Cardiac muscle cell (in vitro differentiated cells and primary cell): ENCODE measurements around the gene CBR3. TPM values are rescaled to one million over a fixed set of nuclear protein-coding genes. Genes with fewer than 3 reads are reported as not detected.
"Not testable (repeated sequence)": the region's sequence is repeated elsewhere in the genome, so short reads cannot be mapped to it uniquely, and the experiment has no call there.

ENCODE experiments used
- DNase-seq, 2 donors: peaks; one replicate each; pipeline versions ENCODE4 v3.0.0 to v3.0.0-alpha.2; 2010 to 2017; ENCODE audit warnings: low read depth in 1 of 2, low spot score in 1 of 2
- H3K27ac ChIP-seq: fragments of 200-600 bp; sonication (generic); 2 replicates; pipeline ENCODE4 v1.5.1; 2016
- H3K27me3 ChIP-seq: fragments of 200-600 bp; sonication (generic); 2 replicates; pipeline ENCODE4 v1.6.0; 2016; ENCODE audit warnings: control low read depth
- H3K36me3 ChIP-seq: fragments of 200-600 bp; sonication (generic); 2 replicates; pipeline ENCODE4 v1.5.1; 2016; ENCODE audit warnings: control low read depth
- H3K4me1 ChIP-seq: fragments of 200-600 bp; sonication (generic); 2 replicates; pipeline ENCODE4 v1.8.1; 2017; ENCODE audit warnings: low read depth, mild to moderate bottlenecking, mixed run types
- H3K4me3 ChIP-seq: fragments of 200-600 bp; sonication (generic); 2 replicates; pipeline ENCODE4 v1.5.1; 2016; ENCODE audit warnings: mild to moderate bottlenecking
- H3K9me3 ChIP-seq: fragments of 200-600 bp; sonication (generic); 2 replicates; pipeline ENCODE4 v1.5.1; 2017; ENCODE audit warnings: low read depth, mild to moderate bottlenecking, control low read depth
- polyA plus RNA-seq: library from polyadenylated mRNA; unstranded; fragments of >200 nt; fragmentation: Nextera tagmentation; extraction: Ambion mirVana; gene quantifications from 2 replicates; pipeline ENCODE4 v1.2.1, GENCODE V29; 2016
- total RNA-seq: library from RNA; depleted of rRNA; stranded (reverse); fragments of >200 nt; gene quantifications from 2 replicates; pipeline ENCODE4 v1.2.3, GENCODE V29; 2016
- TF ChIP-seq, protein P1 (sequence below): IDR thresholded peaks from 2 replicates; pipeline ENCODE4 v1.5.1; 2012; ENCODE audit warnings: low read depth, mild to moderate bottlenecking, low read length

The CBR3 gene
- total and polyA plus RNA-seq, 2 experiments from 2014 or later, result not detected

DNA sequence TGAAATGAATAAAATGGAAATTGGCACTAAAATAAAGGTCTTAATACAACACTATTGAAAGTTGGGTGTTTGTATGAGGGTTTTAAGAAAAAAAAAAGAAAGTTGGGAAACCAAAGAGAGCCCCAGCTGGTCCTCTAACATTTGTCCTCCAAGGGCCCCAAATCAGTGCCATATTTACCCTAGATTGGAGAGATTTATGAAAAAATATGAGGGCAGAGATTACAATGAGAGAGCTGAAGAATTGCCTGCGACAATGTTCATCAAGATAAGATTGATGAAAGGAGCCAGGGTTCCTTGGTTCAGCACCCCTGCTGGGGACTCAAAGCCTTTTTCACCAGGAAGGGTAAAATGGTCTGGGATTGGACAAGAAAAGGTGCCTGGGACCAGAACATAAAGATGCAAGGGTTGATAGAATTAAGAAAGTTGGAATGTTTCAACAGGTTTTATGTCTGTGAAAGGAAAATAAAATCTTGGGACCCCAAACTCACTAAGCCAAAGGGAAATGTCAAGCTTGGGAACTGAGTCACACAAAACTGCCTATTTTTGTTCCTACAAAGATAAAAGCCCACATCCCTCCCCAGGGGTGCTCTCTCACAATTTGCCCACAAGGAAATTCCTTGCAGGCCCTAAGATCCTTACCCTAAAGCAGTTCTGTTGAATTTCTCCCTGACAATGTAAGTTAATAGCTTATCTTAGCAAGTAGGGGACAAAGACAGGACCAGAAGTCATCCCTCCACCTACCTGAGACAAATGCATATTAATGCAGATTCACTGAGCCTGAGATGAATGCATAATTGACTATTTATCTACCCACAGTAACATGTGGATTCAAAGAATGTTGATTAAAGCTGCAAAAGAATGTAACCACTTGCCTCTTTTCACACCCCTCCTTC, 38.2 kb upstream of the CBR3 start:
- TF ChIP-seq, protein P1, sequence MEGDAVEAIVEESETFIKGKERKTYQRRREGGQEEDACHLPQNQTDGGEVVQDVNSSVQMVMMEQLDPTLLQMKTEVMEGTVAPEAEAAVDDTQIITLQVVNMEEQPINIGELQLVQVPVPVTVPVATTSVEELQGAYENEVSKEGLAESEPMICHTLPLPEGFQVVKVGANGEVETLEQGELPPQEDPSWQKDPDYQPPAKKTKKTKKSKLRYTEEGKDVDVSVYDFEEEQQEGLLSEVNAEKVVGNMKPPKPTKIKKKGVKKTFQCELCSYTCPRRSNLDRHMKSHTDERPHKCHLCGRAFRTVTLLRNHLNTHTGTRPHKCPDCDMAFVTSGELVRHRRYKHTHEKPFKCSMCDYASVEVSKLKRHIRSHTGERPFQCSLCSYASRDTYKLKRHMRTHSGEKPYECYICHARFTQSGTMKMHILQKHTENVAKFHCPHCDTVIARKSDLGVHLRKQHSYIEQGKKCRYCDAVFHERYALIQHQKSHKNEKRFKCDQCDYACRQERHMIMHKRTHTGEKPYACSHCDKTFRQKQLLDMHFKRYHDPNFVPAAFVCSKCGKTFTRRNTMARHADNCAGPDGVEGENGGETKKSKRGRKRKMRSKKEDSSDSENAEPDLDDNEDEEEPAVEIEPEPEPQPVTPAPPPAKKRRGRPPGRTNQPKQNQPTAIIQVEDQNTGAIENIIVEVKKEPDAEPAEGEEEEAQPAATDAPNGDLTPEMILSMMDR, result no peak
- no peak overlapping the region for H3K4me3 ChIP-seq
- no peaks in the 10 kb centered on the region for H3K4me1 ChIP-seq
- H3K27ac ChIP-seq, result no peak overlapping the region
- DNase-seq, result no peak
- H3K9me3 ChIP-seq, result no peaks in the 10 kb centered on the region
- H3K36me3 ChIP-seq, result no peaks in the 10 kb centered on the region
- peaks cover 12% of the 10 kb centered on the region for H3K27me3 ChIP-seq

DNA sequence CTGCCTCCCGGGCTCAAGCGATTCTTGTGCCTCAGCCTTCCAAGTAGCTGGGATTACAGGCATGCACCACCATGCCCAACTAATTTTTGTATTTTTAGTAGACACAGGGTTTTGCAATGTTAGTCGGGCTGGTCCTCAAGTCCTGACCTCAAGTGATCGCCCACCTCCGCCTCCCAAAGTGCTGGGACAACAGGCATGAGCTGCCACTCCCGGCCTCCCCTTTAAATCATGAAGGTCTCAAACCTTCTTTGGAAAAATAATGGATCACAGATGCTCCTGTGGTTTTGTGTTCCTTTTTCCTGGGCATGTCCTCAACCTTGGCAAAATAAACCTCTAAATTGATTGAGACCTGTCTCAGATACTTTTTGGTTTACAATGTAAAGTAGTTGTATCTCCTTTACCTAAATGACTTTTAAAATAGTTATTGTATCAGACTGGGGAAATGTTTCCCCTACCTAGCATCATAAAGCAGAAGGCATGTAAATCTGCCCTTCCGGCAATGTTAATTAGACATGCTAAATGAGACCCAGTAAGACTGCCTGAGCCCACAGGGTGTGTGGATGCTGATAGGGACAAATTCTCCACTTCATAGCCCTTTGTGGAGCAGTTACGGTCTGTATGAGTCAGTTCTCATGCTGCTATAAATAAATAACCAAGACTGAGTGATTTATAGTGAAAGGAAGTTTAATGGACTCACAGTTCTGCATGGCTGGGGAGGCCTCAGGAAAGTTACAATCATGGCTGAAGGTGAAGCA, 37.3 kb upstream of the CBR3 start:
- Histone ChIP-seq H3K9me3 (no peaks in the 10 kb centered on the region), H3K27me3 (peaks cover 12% of the 10 kb centered on the region), H3K4me1 (no peaks in the 10 kb centered on the region), H3K27ac (no peak overlapping the region), H3K4me3 (no peak overlapping the region), H3K36me3 (no peaks in the 10 kb centered on the region)
- TF ChIP-seq, protein P1, result no peak
- DNase-seq, result no peak

DNA sequence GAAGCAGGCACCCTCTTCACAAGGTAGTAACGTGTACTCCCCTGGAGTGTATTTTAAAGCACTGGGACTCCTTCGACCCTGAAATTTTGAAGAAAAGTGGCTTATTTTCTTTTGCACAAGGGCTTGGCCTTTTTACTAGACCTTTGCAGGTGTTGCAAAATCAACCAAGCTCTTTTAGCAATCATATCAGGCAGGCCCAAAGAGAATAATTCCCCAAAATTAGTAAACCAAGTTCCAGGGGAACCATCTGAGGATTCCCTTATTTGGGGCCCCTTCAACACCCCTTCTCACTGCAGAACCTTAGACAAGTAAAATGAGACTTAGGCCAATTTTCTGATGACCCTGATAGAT, 36.7 kb upstream of the CBR3 start:
- no peak for DNase-seq
- peaks cover 12% of the 10 kb centered on the region for H3K27me3 ChIP-seq
- H3K36me3 ChIP-seq, result no peaks in the 10 kb centered on the region
- H3K27ac ChIP-seq, result no peak overlapping the region
- H3K4me1 ChIP-seq, result no peaks in the 10 kb centered on the region
- TF ChIP-seq, protein P1, result no peak
- H3K4me3 ChIP-seq, result no peak overlapping the region
- H3K9me3 ChIP-seq, result no peaks in the 10 kb centered on the region

DNA sequence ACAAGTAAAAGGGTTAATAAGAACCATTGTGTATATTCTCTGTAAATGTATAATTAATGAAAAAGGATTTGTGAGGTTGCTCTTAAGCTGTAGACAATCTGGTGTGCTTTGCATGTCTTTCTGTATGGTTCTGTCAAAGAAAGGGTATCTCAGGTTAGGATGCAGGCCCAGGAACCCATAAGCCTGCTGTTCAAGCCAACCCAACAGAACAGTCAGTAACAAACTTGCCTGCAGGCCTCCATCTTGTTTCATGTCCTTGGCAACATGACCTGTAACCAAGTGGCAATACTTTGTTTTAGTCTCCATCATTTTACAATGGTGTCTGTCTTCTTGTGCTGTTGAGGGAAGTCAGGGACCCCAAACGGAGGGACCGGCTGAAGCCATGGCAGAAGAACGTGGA, 35.9 kb upstream of the CBR3 start:
- Histone ChIP-seq H3K27ac (no peak overlapping the region), H3K9me3 (no peaks in the 10 kb centered on the region), H3K4me1 (no peaks in the 10 kb centered on the region), H3K4me3 (no peak overlapping the region), H3K36me3 (no peaks in the 10 kb centered on the region), H3K27me3 (peaks cover 12% of the 10 kb centered on the region)
- DNase-seq, result no peak
- TF ChIP-seq, protein P1, result no peak

DNA sequence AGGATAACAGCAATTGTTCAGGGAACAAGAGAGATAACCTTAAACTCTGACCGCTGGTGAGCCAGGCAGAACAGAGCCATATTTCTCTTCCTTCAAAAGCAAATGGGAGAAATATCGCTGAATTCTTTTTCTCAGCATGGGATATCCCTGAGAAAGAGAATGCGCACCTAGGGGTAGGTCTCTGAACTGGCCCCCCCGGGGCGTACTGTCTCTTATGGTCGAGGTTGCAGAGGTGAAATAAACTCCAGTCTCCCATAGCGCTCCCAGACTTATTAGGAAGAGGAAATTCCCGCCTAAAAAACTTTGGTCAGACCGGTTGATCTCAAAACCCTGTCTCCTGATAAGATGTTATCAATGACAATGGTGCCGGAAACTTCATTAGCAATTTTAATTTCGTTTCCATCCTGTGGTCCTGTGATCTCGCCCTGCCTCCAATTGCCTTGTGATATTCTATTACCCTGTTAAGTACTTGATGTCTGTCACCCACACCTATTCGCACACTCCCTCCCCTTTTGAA, 35.1 kb upstream of the CBR3 start:
- peaks cover 12% of the 10 kb centered on the region for H3K27me3 ChIP-seq
- not testable (repeated sequence) for DNase-seq, H3K4me3 ChIP-seq, H3K4me1 ChIP-seq, H3K36me3 ChIP-seq, H3K9me3 ChIP-seq, H3K27ac ChIP-seq
